Heart left ventricle (tissue), 16 donors: ENCODE measurements around the gene LRIG1. TPM values are rescaled to one million over a fixed set of nuclear protein-coding genes. Genes with fewer than 3 reads are reported as not detected.

Experiments used
- ATAC-seq, 4 donors: fragments of 200-7000 bp; cut with Tn5 transposase; one replicate each; pipeline ENCODE4 v1.9.1; 2020 to 2022; ENCODE audit warnings: moderate library complexity in 4 of 4, mild to moderate bottlenecking in 3 of 4, moderate number of reproducible peaks in 1 of 4
- DNase-seq, 5 donors: peaks; one replicate each; pipeline ENCODE4 v3.0.0-alpha.2; 2020
- H3K27ac ChIP-seq, 12 donors: fragments of 200-600 bp; sonication (generic) in 4 of 12; one replicate each; pipeline versions ENCODE4 v1.5.0 to v1.8.0; 2016 to 2022; ENCODE audit warnings: mild to moderate bottlenecking in 2 of 12
- H3K27me3 ChIP-seq, 9 donors: fragments of 200-600 bp; sonication (generic) in 2 of 9; one replicate each; pipeline versions ENCODE4 v1.5.1 to v1.8.0; 2016 to 2022; ENCODE audit warnings: mild to moderate bottlenecking in 3 of 9
- H3K36me3 ChIP-seq, 9 donors: fragments of 200-600 bp; sonication (generic) in 2 of 9; one replicate each; pipeline versions ENCODE4 v1.5.0 to v1.8.0; 2018 to 2022; ENCODE audit warnings: mild to moderate bottlenecking in 2 of 9
- H3K4me1 ChIP-seq, 12 donors: fragments of 200-600 bp; sonication (generic) in 4 of 12; one replicate each; pipeline versions ENCODE4 v1.5.0 to v1.8.0; 2016 to 2022; ENCODE audit warnings: mild to moderate bottlenecking in 3 of 12
- H3K4me3 ChIP-seq, 12 donors: fragments of 200-600 bp; sonication (generic) in 4 of 12; one replicate each; pipeline versions ENCODE4 v1.5.0 to v1.8.0; 2017 to 2022; ENCODE audit warnings: mild to moderate bottlenecking in 9 of 12, moderate library complexity in 4 of 12
- H3K9me3 ChIP-seq, 12 donors: fragments of 200-600 bp; sonication (generic) in 4 of 12; one replicate each; pipeline versions ENCODE4 v1.5.0 to v1.8.0; 2016 to 2022; ENCODE audit warnings: mild to moderate bottlenecking in 1 of 12
- POLR2A ChIP-seq, 2 donors: fragments of 450-650 bp; IDR thresholded peaks; one replicate each; pipeline ENCODE4 v1.6.1; 2017; ENCODE audit warnings: antibody characterized with exemption in 2 of 2, mild to moderate bottlenecking in 2 of 2, moderate library complexity in 2 of 2
- WGBS, 4 donors: extraction: QIAGEN DNeasy Blood & Tissue Kit in 2 of 4; methylation state at CpG; one replicate each; pipeline versions ENCODE4 v1.1.5 to v1.1.7; 2013 to 2018; 5-methylcytosine and 5-hydroxymethylcytosine counted together
- intact Hi-C, 10 donors: fragments of 100-400 bp; cut with DNase I; formaldehyde crosslinking; loops; one replicate each; pipeline versions ENCODE4 v1.11.1 to v1.14.2; 2022
- long read RNA-seq, 3 donors: library from polyadenylated mRNA; unstranded; transcript quantifications; one replicate each; pipeline ENCODE4 v2.0.0, GENCODE V29; 2020 to 2021
- polyA plus RNA-seq, 2 donors: library from polyadenylated mRNA; stranded (reverse); fragments of 200-250 nt; gene quantifications; one replicate each; pipeline ENCODE4 v1.2.3, GENCODE V29; 2013
- total RNA-seq, 9 donors: library from RNA; depleted of rRNA in 2 of 9; stranded (reverse); fragments of >200 nt in 2 of 9; fragmentation: NEBNext Ultra II Directional in 3 of 9; extraction: Animal tissue kit (Norgen Biotek cat#: 25700) in 3 of 9; gene quantifications; one replicate each; pipeline versions ENCODE4 v1.1.0 to v1.2.4, GENCODE V29; 2016 to 2023
- TF ChIP-seq, protein P1 (sequence below), 12 donors: fragments of 200-600 bp; sonication (generic) in 4 of 12; IDR thresholded peaks; one replicate each; pipeline versions ENCODE4 v1.5.0 to v1.8.0; 2018 to 2022; ENCODE audit warnings: antibody characterized with exemption in 12 of 12, mild to moderate bottlenecking in 5 of 12
- donor health status: ischemic (EF 13 %, LVEDD 7.1; RV severe dilation, severe dysfunction).
- donor health status: healthy with polysubstance abuse.
- donor health status: DM: no; HTN: yes; CAD: no.
- donor health status: DM: no; HTN: no; CAD: no.
- donor health status: ischemic (EF 25% LVEDD 6.9; RV normal size, moderate dysfunction).
- donor health status: ischemic (EF 25% LVEDD 5.7; RV mildly dilated, moderate dysfunction).
- donor health status: healthy.
- donor health status: DM: yes; HTN: yes; CAD: no.
- donor health status: ischemic (EF 35%, LVEDD 5.7; RV mildly dilated, moderate dysfunction).
- donor health status: nonischemic (EF 11% LVEDD 7.7; RV severe dilation, severe dysfunction).
- donor health status: DM: yes; HTN: yes; CAD: no.
- donor health status: PGD.
- donor health status: ischemic (EF 29% LVEDD 5.4; RV normal size, mild dysfunction).
- donor health status: nonischemic (EF 23%, LVEDD 6.1; RV moderate dilation, normal function).

LRIG1 gene, protein sequence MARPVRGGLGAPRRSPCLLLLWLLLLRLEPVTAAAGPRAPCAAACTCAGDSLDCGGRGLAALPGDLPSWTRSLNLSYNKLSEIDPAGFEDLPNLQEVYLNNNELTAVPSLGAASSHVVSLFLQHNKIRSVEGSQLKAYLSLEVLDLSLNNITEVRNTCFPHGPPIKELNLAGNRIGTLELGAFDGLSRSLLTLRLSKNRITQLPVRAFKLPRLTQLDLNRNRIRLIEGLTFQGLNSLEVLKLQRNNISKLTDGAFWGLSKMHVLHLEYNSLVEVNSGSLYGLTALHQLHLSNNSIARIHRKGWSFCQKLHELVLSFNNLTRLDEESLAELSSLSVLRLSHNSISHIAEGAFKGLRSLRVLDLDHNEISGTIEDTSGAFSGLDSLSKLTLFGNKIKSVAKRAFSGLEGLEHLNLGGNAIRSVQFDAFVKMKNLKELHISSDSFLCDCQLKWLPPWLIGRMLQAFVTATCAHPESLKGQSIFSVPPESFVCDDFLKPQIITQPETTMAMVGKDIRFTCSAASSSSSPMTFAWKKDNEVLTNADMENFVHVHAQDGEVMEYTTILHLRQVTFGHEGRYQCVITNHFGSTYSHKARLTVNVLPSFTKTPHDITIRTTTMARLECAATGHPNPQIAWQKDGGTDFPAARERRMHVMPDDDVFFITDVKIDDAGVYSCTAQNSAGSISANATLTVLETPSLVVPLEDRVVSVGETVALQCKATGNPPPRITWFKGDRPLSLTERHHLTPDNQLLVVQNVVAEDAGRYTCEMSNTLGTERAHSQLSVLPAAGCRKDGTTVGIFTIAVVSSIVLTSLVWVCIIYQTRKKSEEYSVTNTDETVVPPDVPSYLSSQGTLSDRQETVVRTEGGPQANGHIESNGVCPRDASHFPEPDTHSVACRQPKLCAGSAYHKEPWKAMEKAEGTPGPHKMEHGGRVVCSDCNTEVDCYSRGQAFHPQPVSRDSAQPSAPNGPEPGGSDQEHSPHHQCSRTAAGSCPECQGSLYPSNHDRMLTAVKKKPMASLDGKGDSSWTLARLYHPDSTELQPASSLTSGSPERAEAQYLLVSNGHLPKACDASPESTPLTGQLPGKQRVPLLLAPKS
- 100 to 1,000 TPM in 4 of 9 donors, 10 to 100 TPM in 5; 71.0 to 161 (median 98.3) TPM for total RNA-seq
- 10 to 100 TPM; 42.3 to 52.9 TPM for polyA plus RNA-seq
- long read RNA-seq, donor 1, full-length matches to known transcripts: 60 of 172 reads
- long read RNA-seq, donor 1, partial matches to known transcripts: 85 of 172 reads
- long read RNA-seq, donor 1, other reads (novel, unspliced or antisense): 27 of 172 reads
- long read RNA-seq, donor 2, full-length matches to known transcripts: 7 of 199 reads
- long read RNA-seq, donor 2, partial matches to known transcripts: 185 of 199 reads
- long read RNA-seq, donor 2, other reads (novel, unspliced or antisense): 7 of 199 reads
- long read RNA-seq, donor 3, full-length matches to known transcripts: 51 of 131 reads
- long read RNA-seq, donor 3, partial matches to known transcripts: 70 of 131 reads
- long read RNA-seq, donor 3, other reads (novel, unspliced or antisense): 10 of 131 reads

GRCh38 chr3:66500576-66501482 is at the start of gene LRIG1:
Gene LRIG1, minus strand, starts transcription at chr3:66501022. Its CDS starts 615 bp downstream, at chr3:66500407.
- Histone ChIP-seq H3K4me1 (peaks cover 0 to 45% (median 36%) of the 10 kb centered on the region in 12 donors), H3K4me3 (peak within 1 kb of the TSS; percentile 81 to 98 (median 92)), H3K27me3 (no peaks in the 10 kb centered on the region), H3K27ac (peak within 1 kb of the TSS; percentile 90 to 98 (median 94)), H3K9me3 (no peaks in the 10 kb centered on the region), H3K36me3 (no peaks in the 10 kb centered on the region)
- 1% methylated on average over 30 to 109 of the region's 109 CpGs for WGBS, 4 donors
- peak; percentile 100 for DNase-seq
- peak; percentile 96 to 97 (median 97) for ATAC-seq
- TF ChIP-seq, protein P1, sequence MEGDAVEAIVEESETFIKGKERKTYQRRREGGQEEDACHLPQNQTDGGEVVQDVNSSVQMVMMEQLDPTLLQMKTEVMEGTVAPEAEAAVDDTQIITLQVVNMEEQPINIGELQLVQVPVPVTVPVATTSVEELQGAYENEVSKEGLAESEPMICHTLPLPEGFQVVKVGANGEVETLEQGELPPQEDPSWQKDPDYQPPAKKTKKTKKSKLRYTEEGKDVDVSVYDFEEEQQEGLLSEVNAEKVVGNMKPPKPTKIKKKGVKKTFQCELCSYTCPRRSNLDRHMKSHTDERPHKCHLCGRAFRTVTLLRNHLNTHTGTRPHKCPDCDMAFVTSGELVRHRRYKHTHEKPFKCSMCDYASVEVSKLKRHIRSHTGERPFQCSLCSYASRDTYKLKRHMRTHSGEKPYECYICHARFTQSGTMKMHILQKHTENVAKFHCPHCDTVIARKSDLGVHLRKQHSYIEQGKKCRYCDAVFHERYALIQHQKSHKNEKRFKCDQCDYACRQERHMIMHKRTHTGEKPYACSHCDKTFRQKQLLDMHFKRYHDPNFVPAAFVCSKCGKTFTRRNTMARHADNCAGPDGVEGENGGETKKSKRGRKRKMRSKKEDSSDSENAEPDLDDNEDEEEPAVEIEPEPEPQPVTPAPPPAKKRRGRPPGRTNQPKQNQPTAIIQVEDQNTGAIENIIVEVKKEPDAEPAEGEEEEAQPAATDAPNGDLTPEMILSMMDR (IDR thresholded peaks at IDR 0.05): peak; percentile 20 to 69 (median 51)
- peak; percentile 33 to 86 for TF ChIP-seq POLR2A (IDR thresholded peaks at IDR 0.05)
- intact Hi-C loops: loop anchor here (2.0 to 10.0 kb wide), 10 partner anchors 49 to 316 kb away; no protein-coding TSS in a partner anchor

DNA sequence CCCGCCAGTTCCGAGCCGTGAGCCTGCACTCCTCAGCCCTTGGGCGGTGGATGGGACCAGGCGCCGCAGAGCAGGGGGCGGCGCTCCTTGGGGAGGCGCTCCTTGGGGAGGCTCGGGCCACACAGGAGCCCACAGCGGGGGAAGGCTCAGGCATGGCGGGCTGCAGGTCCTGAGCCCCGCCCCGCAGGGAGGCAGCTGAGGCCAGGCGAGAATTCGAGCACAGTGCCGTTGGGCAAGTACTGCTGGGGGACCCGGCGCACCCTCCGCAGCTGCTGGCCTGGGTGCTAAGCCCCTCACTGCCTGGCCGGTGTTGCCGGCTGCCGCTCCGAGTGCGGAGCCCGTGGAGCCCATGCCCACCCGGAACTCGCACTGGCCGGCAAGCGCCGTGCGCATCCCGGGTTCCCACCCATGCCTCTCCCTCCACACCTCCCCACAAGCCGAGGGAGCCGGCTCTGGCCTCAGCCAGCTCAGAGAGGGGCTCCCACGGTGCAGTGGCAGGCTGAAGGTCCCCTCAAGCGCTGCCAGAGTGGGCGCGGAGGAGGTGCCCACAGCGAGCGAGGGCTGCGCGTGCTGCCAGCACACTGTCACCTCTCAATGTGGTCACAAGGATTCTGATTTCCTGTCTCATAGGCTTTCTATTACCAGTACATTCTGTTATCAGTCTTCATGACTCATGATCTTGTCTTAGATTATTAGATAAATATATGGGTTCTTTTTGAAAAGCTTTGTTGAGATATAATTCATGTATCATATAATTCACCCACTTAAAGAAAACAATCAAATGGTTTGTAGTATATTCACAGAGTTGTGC is 44.0 kb upstream of the LRIG1 start:
- ATAC-seq (no peak), DNase-seq (no peak)
- TF ChIP-seq, protein P1 (IDR thresholded peaks at IDR 0.05): no peak
- TF ChIP-seq POLR2A (IDR thresholded peaks at IDR 0.05): no peak
- no peaks in the 10 kb centered on the region for H3K27me3 ChIP-seq
- H3K4me1 ChIP-seq: no peaks in the 10 kb centered on the region
- H3K4me3 ChIP-seq: no peak overlapping the region
- WGBS, 4 donors: 96 to 98% (median 97%) methylated on average over 25 to 43 of the region's 43 CpGs
- no peaks in the 10 kb centered on the region for H3K36me3 ChIP-seq
- H3K9me3 ChIP-seq: peaks cover 0 to 4% (median 0%) of the 10 kb centered on the region in 12 donors
- intact Hi-C loops: loop anchor here in 1 of 10 donors (2.0 kb wide), 1 partner anchor 36 kb away; no protein-coding TSS in a partner anchor
- H3K27ac ChIP-seq: no peak overlapping the region
